Keratinocyte (primary cell): ENCODE data around the gene TNFRSF25. TPM values are rescaled to one million over a fixed set of nuclear protein-coding genes. Genes with fewer than 3 reads are reported as not detected.

Experiments used
- DNase-seq: peaks from one replicate; pipeline ENCODE4 v3.0.0-alpha.2; 2011; ENCODE audit warnings: low read depth, missing footprints, low spot score
- FAIRE-seq: peaks from 2 replicates; lab custom pipeline; 2011; peaks lifted over from hg19 to GRCh38; lab: Jason Lieb, UNC
- H2AFZ ChIP-seq: 2 replicates; pipeline ENCODE4 v1.6.0; 2012; ENCODE audit warnings: low read length, control low read depth, inconsistent platforms; ENCODE audit not compliant: control insufficient read depth
- H3K27ac ChIP-seq: 2 replicates; pipeline ENCODE4 v1.5.1; 2011; ENCODE audit warnings: low read length; ENCODE audit not compliant: control insufficient read depth, insufficient read depth
- H3K27me3 ChIP-seq: 3 replicates; pipeline ENCODE4 v1.6.0; 2011; ENCODE audit warnings: low read length; ENCODE audit not compliant: control insufficient read depth, insufficient read depth; ENCODE audit errors: extremely low read depth
- H3K36me3 ChIP-seq, 2 experiments: 2 replicates in 1 of 2; 3 replicates in 1 of 2; pipeline ENCODE4 v1.5.1; 2011; ENCODE audit warnings: low read length in 2 of 2, mild to moderate bottlenecking in 1 of 2; ENCODE audit not compliant: control insufficient read depth in 2 of 2, insufficient read depth in 2 of 2; ENCODE audit errors: extremely low read depth in 1 of 2
- H3K4me1 ChIP-seq: 3 replicates; pipeline ENCODE4 v1.5.1; 2011; ENCODE audit warnings: low read length; ENCODE audit not compliant: control insufficient read depth, insufficient read depth; ENCODE audit errors: extremely low read depth
- H3K4me2 ChIP-seq: 3 replicates; pipeline ENCODE4 v1.6.0; 2011; ENCODE audit warnings: low read depth, low read length; ENCODE audit not compliant: control insufficient read depth, insufficient read depth; ENCODE audit errors: extremely low read depth
- H3K4me3 ChIP-seq, 3 experiments: fragments of 200-600 bp in 1 of 3; sonication (generic) in 1 of 3; 2 replicates in 2 of 3; 3 replicates in 1 of 3; pipeline ENCODE4 v1.5.1; 2011 to 2016; ENCODE audit warnings: low read length in 3 of 3, mild to moderate bottlenecking in 3 of 3, control low read depth in 2 of 3, inconsistent platforms in 1 of 3, low read depth in 1 of 3, mixed read lengths in 1 of 3, mixed run types in 1 of 3, moderate library complexity in 1 of 3; ENCODE audit not compliant: control insufficient read depth in 2 of 3, insufficient read depth in 2 of 3; ENCODE audit errors: extremely low read depth in 1 of 3
- H3K79me2 ChIP-seq: 2 replicates; pipeline ENCODE4 v1.6.0; 2012; ENCODE audit warnings: low read length; ENCODE audit not compliant: control insufficient read depth, insufficient read depth
- H3K9ac ChIP-seq: 3 replicates; pipeline ENCODE4 v1.6.0; 2011; ENCODE audit warnings: low read length; ENCODE audit not compliant: control insufficient read depth, insufficient read depth; ENCODE audit errors: extremely low read depth
- H3K9me1 ChIP-seq: 3 replicates; pipeline ENCODE4 v1.6.0; 2011; ENCODE audit warnings: low read length; ENCODE audit not compliant: control insufficient read depth, insufficient read depth; ENCODE audit errors: extremely low read depth
- H3K9me3 ChIP-seq: 2 replicates; pipeline ENCODE4 v1.5.1; 2012; ENCODE audit warnings: low read depth, low read length; ENCODE audit not compliant: control insufficient read depth
- H4K20me1 ChIP-seq: 3 replicates; pipeline ENCODE4 v1.6.0; 2011; ENCODE audit warnings: low read length; ENCODE audit not compliant: control insufficient read depth, insufficient read depth; ENCODE audit errors: extremely low read depth
- CTCF ChIP-seq, 3 experiments: IDR thresholded peaks in 1 of 3; conservative IDR thresholded peaks in 1 of 3; optimal IDR thresholded peaks in 1 of 3; 2 replicates in 2 of 3; 3 replicates in 1 of 3; pipeline versions ENCODE3 to v1.5.1; 2011; ENCODE audit warnings: low read length in 3 of 3, mild to moderate bottlenecking in 3 of 3, moderate library complexity in 2 of 3, control low read depth in 1 of 3, inconsistent platforms in 1 of 3; ENCODE audit not compliant: insufficient read depth in 2 of 3; ENCODE audit errors: extremely low read depth in 1 of 3
- EZH2 ChIP-seq: IDR thresholded peaks from one replicate; pipeline ENCODE4 v1.6.1; 2012; ENCODE audit warnings: inconsistent platforms, mild to moderate bottlenecking, low read length, moderate library complexity
- dilution Hi-C: fragments of 300-500 bp; cut with MboI; formaldehyde crosslinking; loops from one replicate; pipeline ENCODE4 v1.7.0; 2020; ENCODE audit warnings: low sequenced_read_pairs; ENCODE audit not compliant: extremely low pct_ligation_motif_present
- polyA plus RNA-seq, 5 experiments: library from polyadenylated mRNA; depleted of rRNA in 3 of 5; stranded (reverse) in 3 of 5; stranded (forward) in 1 of 5; unstranded in 1 of 5; fragments of >200 nt; gene quantifications; 1 replicate in 1 of 5; 2 replicates in 3 of 5; 3 replicates in 1 of 5; pipeline versions ENCODE4 v1.2.1 to v1.2.3, GENCODE V29; 2011 to 2012; ENCODE audit warnings: missing spikeins in 2 of 5, low read depth in 1 of 5, low replicate concordance in 1 of 5

TNFRSF25 gene
- polyA plus RNA-seq, 1 donor (not counting 4 experiments of a cell fraction or from before 2014, with no cell fraction given): 12.4 TPM

- Histone ChIP-seq H3K27me3 (peaks cover 6% of the 10 kb centered on the region), H3K36me3 (peaks cover 24 to 29% of the 10 kb centered on the region in 2 experiments), H3K9ac (no peak overlapping the region), H3K9me1 (no peaks in the 10 kb centered on the region), H3K79me2 (no peaks in the 10 kb centered on the region), H2AFZ (no peak overlapping the region), H3K4me2 (no peak overlapping the region), H3K4me3 (no peak overlapping the region), H3K4me1 (no peaks in the 10 kb centered on the region), H3K27ac (no peak overlapping the region), H3K9me3 (no peaks in the 10 kb centered on the region), H4K20me1 (no peaks in the 10 kb centered on the region)
- FAIRE-seq: no peak
- dilution Hi-C loops: no loop called here
- DNase-seq: no peak
- TF ChIP-seq CTCF (optimal IDR thresholded peaks at IDR 0.05 in 1 of 3, IDR thresholded peaks at IDR 0.05 in 1 of 3, conservative IDR thresholded peaks at IDR 0.05 in 1 of 3; ENCODE audit: extremely low read depth in 1 of 3, insufficient read depth in 2 of 3, low read length in 3 of 3): no peak
- no peak for TF ChIP-seq EZH2
Observed at GRCh38 chr1:6460301-6461050, 5.5 kb downstream of the TNFRSF25 start.

DNA sequence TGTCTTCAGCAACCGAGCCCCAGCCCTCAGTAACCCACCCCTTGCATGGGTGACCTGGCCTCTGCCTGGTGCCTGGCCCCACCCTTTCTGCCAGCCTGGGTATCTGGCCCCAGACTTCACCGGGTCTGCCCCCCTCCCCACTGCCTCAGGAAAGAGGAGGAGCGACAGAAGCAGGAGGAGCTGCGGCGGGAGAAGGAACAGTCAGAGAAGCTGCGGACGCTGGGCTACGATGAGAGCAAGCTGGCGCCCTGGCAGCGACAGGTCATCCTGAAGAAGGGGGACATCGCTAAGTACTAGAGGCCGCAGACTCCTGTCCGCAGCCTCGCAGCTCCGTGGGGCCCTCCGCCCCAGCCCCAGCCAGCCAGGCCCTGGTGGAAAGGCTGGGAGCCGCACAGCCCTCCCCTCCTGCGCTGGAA is 6.1 kb downstream of the TNFRSF25 start:
- H3K9me1 ChIP-seq: no peaks in the 10 kb centered on the region
- no peaks in the 10 kb centered on the region for H3K79me2 ChIP-seq
- no peak for FAIRE-seq
- TF ChIP-seq CTCF (optimal IDR thresholded peaks at IDR 0.05 in 1 of 3, IDR thresholded peaks at IDR 0.05 in 1 of 3, conservative IDR thresholded peaks at IDR 0.05 in 1 of 3; ENCODE audit: extremely low read depth in 1 of 3, insufficient read depth in 2 of 3, low read length in 3 of 3): no peak
- TF ChIP-seq EZH2: no peak
- no peaks in the 10 kb centered on the region for H4K20me1 ChIP-seq
- H3K27ac ChIP-seq: no peak overlapping the region
- no peaks in the 10 kb centered on the region for H3K4me1 ChIP-seq
- no peak overlapping the region for H3K4me2 ChIP-seq
- no peaks in the 10 kb centered on the region for H3K9me3 ChIP-seq
- no peak overlapping the region for H2AFZ ChIP-seq
- dilution Hi-C loops: no loop called here
- peaks cover 24 to 27% of the 10 kb centered on the region in 2 experiments for H3K36me3 ChIP-seq
- H3K9ac ChIP-seq: no peak overlapping the region
- no peak overlapping the region for H3K4me3 ChIP-seq
- peaks cover 12% of the 10 kb centered on the region for H3K27me3 ChIP-seq
- no peak for DNase-seq
